Endothelial cell of umbilical vein (primary cell): ENCODE data around the gene MAML3. TPM values are rescaled to one million over a fixed set of nuclear protein-coding genes. Genes with fewer than 3 reads are reported as not detected.

Source experiments
- BruUV-seq: library from RNA; stranded (reverse); fragments of 400-500 nt; replicated peaks from 2 replicates; lab custom pipeline; 2021; lab: Mats Ljungman, UMichigan
- CTCF ChIA-PET: fragments of 300-600, 350-600 bp; sonication (Branson Sonifier 250); formaldehyde crosslinking; loops from one replicate; lab custom pipeline; 2021; ENCODE audit warnings: antibody characterized with exemption, inconsistent platforms; lab: Charles Lee
- POLR2A ChIA-PET: fragments of 300-600, 350-600 bp; sonication (Branson Sonifier 250); formaldehyde crosslinking; loops from one replicate; lab custom pipeline; 2021; ENCODE audit warnings: antibody characterized with exemption, inconsistent platforms; lab: Charles Lee
- DNase-seq: peaks from one replicate; pipeline ENCODE4 v3.0.0-alpha.2; 2011; ENCODE audit warnings: low read depth, low spot score
- FAIRE-seq: peaks from 2 replicates; lab custom pipeline; 2011; peaks lifted over from hg19 to GRCh38; lab: Jason Lieb, UNC
- H2AFZ ChIP-seq: 2 replicates; pipeline ENCODE4 v1.6.0; 2012; ENCODE audit warnings: low read depth, low read length, control low read depth, inconsistent platforms
- H3K27ac ChIP-seq: 2 replicates; pipeline ENCODE4 v1.5.1; 2011; ENCODE audit warnings: low read depth, mild to moderate bottlenecking, control low read depth, low read length, moderate library complexity; ENCODE audit not compliant: insufficient read depth
- H3K27me3 ChIP-seq, 2 experiments: 2 replicates each; pipeline versions ENCODE4 v1.6.0 to v1.6.1; 2011; ENCODE audit warnings: low read length in 2 of 2, mixed read lengths in 1 of 2; ENCODE audit not compliant: control insufficient read depth in 2 of 2, insufficient read depth in 2 of 2
- H3K36me3 ChIP-seq, 2 experiments: 2 replicates in 1 of 2; 3 replicates in 1 of 2; pipeline ENCODE4 v1.5.1; 2011; ENCODE audit warnings: low read length in 2 of 2, mild to moderate bottlenecking in 1 of 2, moderate library complexity in 1 of 2; ENCODE audit not compliant: control insufficient read depth in 2 of 2, insufficient read depth in 2 of 2; ENCODE audit errors: extremely low read depth in 1 of 2
- H3K4me1 ChIP-seq: 3 replicates; pipeline ENCODE4 v1.5.1; 2011; ENCODE audit warnings: mild to moderate bottlenecking, low read length; ENCODE audit not compliant: control insufficient read depth, insufficient read depth; ENCODE audit errors: extremely low read depth
- H3K4me2 ChIP-seq: 2 replicates; pipeline ENCODE4 v1.6.1; 2011; ENCODE audit warnings: low read length, control low read depth, mixed read lengths; ENCODE audit not compliant: insufficient read depth
- H3K4me3 ChIP-seq, 3 experiments: fragments of 200-600 bp in 1 of 3; sonication (generic), shearing (Covaris generic) in 1 of 3; replicated peaks in 1 of 3; 2 replicates each; pipeline ENCODE4 v1.5.1; 2011 to 2016; ENCODE audit warnings: control low read depth in 3 of 3, low read length in 3 of 3, mild to moderate bottlenecking in 2 of 3, inconsistent platforms in 1 of 3, low read depth in 1 of 3, moderate library complexity in 1 of 3; ENCODE audit not compliant: insufficient read depth in 1 of 3
- H3K79me2 ChIP-seq: 2 replicates; pipeline ENCODE4 v1.6.0; 2012; ENCODE audit warnings: low read length, inconsistent platforms; ENCODE audit not compliant: control insufficient read depth, insufficient read depth
- H3K9ac ChIP-seq: replicated peaks from 2 replicates; pipeline ENCODE3; 2011; ENCODE audit warnings: low read length, control low read depth; ENCODE audit not compliant: insufficient read depth; ENCODE audit errors: extremely low read depth
- H3K9me1 ChIP-seq: replicated peaks from 3 replicates; pipeline ENCODE4 v1.6.0; 2011; ENCODE audit warnings: mild to moderate bottlenecking, low read length; ENCODE audit not compliant: control insufficient read depth, insufficient read depth; ENCODE audit errors: extremely low read depth
- H3K9me3 ChIP-seq: replicated peaks from 2 replicates; pipeline ENCODE4 v1.5.1; 2012; ENCODE audit warnings: low read length, inconsistent platforms; ENCODE audit not compliant: control insufficient read depth, insufficient read depth
- H4K20me1 ChIP-seq: replicated peaks from 2 replicates; pipeline ENCODE3; 2011; ENCODE audit warnings: mild to moderate bottlenecking, low read length; ENCODE audit not compliant: control insufficient read depth, insufficient read depth; ENCODE audit errors: extremely low read depth
- CTCF ChIP-seq, 2 donors: IDR thresholded peaks; 1 replicate in 1 of 2; 2 replicates in 1 of 2; pipeline ENCODE4 v1.5.1; 2011; ENCODE audit warnings: low read length in 2 of 2, mild to moderate bottlenecking in 2 of 2, moderate library complexity in 2 of 2, control low read depth in 1 of 2, inconsistent platforms in 1 of 2, low read depth in 1 of 2; ENCODE audit not compliant: insufficient read depth in 1 of 2; ENCODE audit errors: extremely low read depth in 1 of 2
- EZH2 ChIP-seq: IDR thresholded peaks from 2 replicates; pipeline ENCODE4 v1.6.1; 2012; ENCODE audit warnings: borderline replicate concordance, low read depth, mild to moderate bottlenecking, moderate library complexity, low read length, inconsistent platforms; ENCODE audit not compliant: severe bottlenecking
- FOS ChIP-seq: IDR thresholded peaks from 2 replicates; pipeline ENCODE4 v1.6.1; 2011; ENCODE audit warnings: mild to moderate bottlenecking, low read length, moderate library complexity, borderline replicate concordance; ENCODE audit not compliant: insufficient read depth
- GATA2 ChIP-seq: IDR thresholded peaks from 2 replicates; pipeline ENCODE4 v1.7.0; 2011; ENCODE audit warnings: low read depth, mild to moderate bottlenecking, moderate library complexity, mixed read lengths, low read length; ENCODE audit not compliant: insufficient read length, insufficient read depth
- JUN ChIP-seq: IDR thresholded peaks from 2 replicates; pipeline ENCODE4 v1.6.1; 2011; ENCODE audit warnings: borderline replicate concordance, low read depth; ENCODE audit not compliant: insufficient read length, insufficient read depth
- MAX ChIP-seq: IDR thresholded peaks from 2 replicates; pipeline ENCODE4 v1.6.1; 2011; ENCODE audit not compliant: insufficient read depth, insufficient read length
- MYC ChIP-seq: IDR thresholded peaks from one replicate; pipeline ENCODE4 v1.6.1; 2011; ENCODE audit warnings: mild to moderate bottlenecking, low read depth, low read length
- POLR2A ChIP-seq: IDR thresholded peaks from 2 replicates; pipeline ENCODE4 v1.6.1; 2012; ENCODE audit warnings: low read depth, mild to moderate bottlenecking, control low read depth, low read length
- POLR2AphosphoS5 ChIP-seq: IDR thresholded peaks from 2 replicates; pipeline ENCODE4 v1.6.1; 2012; ENCODE audit warnings: low read depth, mild to moderate bottlenecking, control low read depth, low read length, moderate library complexity; ENCODE audit not compliant: insufficient read depth
- dilution Hi-C: fragments of 300-500 bp; cut with MboI; formaldehyde crosslinking; loops from one replicate; pipeline ENCODE4 v1.15.0; 2019; ENCODE audit warnings: low sequenced_read_pairs; ENCODE audit not compliant: extremely low pct_ligation_motif_present
- intact Hi-C: fragments of 100-400 bp; cut with micrococcal nuclease; formaldehyde crosslinking; loops from one replicate; pipeline ENCODE4 v1.10.0; 2022
- polyA plus RNA-seq, 4 experiments: library from polyadenylated mRNA; depleted of rRNA in 3 of 4; stranded (reverse) in 3 of 4; unstranded in 1 of 4; fragments of >200 nt; gene quantifications; 2 replicates each; pipeline versions ENCODE4 v1.2.1 to v1.2.3, GENCODE V29; 2011 to 2012; ENCODE audit warnings: missing spikeins in 1 of 4
- total RNA-seq: library from RNA; stranded (reverse); gene quantifications from 2 replicates; pipeline ENCODE4 v1.2.3, GENCODE V29; 2021

Gene MAML3
- total and polyA plus RNA-seq, 2 donors (not counting 3 experiments of a cell fraction or from before 2014, with no cell fraction given): 14.0 to 20.3 TPM

- no TSS peak for BruUV-seq
- POLR2A ChIA-PET: no interaction called here
- Histone ChIP-seq H3K27me3 (no peaks in the 10 kb centered on the region), H3K4me2 (no peak overlapping the region), H3K36me3 (no peaks in the 10 kb centered on the region), H3K79me2 (peaks cover 11% of the 10 kb centered on the region), H3K9ac (no peak overlapping the region), H3K27ac (no peak overlapping the region), H4K20me1 (no peaks in the 10 kb centered on the region), H3K4me3 (no peak overlapping the region), H3K9me1 (no peaks in the 10 kb centered on the region), H3K4me1 (peaks cover 30% of the 10 kb centered on the region), H3K9me3 (no peaks in the 10 kb centered on the region), H2AFZ (no peak overlapping the region)
- no peak for TF ChIP-seq POLR2A
- TF ChIP-seq EZH2: no peak
- TF ChIP-seq CTCF (IDR thresholded peaks at IDR 0.05; ENCODE audit: extremely low read depth in 1 of 2, insufficient read depth in 1 of 2, low read depth in 1 of 2, low read length in 2 of 2): no peak
- no peak for TF ChIP-seq FOS
- no peak for TF ChIP-seq POLR2AphosphoS5
- TF ChIP-seq JUN: no peak
- TF ChIP-seq MAX: no peak
- no peak for TF ChIP-seq MYC
- no peak for TF ChIP-seq GATA2
- dilution Hi-C loops (no loop called here), intact Hi-C loops (no loop called here)
- no peak for DNase-seq
- FAIRE-seq: no peak
- CTCF ChIA-PET: interaction anchor here (1.5 kb wide), 1 partner anchor 10 kb away, joined by 3 read pairs; no protein-coding TSS in a partner anchor
Observed at GRCh38 chr4:140106289-140106844, 47.6 kb downstream of the MAML3 start.
